ENCODE measurements around the gene PIAS4. TPM values are rescaled to one million over a fixed set of nuclear protein-coding genes. Genes with fewer than 3 reads are reported as not detected.

PIAS4 gene
- polyA plus RNA-seq, 1 donor (not counting 4 experiments of a cell fraction or from before 2014, with no cell fraction given) = 7.5 TPM

GRCh38 chr19:4030981-4031380, 23.4 kb downstream of the PIAS4 start:
- Histone ChIP-seq H3K27me3 (ENCODE audit: control insufficient read depth, extremely low read depth, insufficient read depth, low read length) (no peaks in the 10 kb centered on the region), H3K36me3 (ENCODE audit: control insufficient read depth in 2 of 2, extremely low read depth in 1 of 2, insufficient read depth in 2 of 2, low read length in 2 of 2) (peaks cover 6 to 25% of the 10 kb centered on the region in 2 experiments), H3K9me1 (ENCODE audit: control insufficient read depth, extremely low read depth, insufficient read depth, low read length) (no peaks in the 10 kb centered on the region), H3K9ac (ENCODE audit: control insufficient read depth, extremely low read depth, insufficient read depth, low read length) (no peak overlapping the region), H3K4me3 (ENCODE audit: control insufficient read depth in 2 of 3, extremely low read depth in 1 of 3, insufficient read depth in 2 of 3, low read depth in 1 of 3, low read length in 3 of 3) (no peak overlapping the region), H3K79me2 (ENCODE audit: control insufficient read depth, insufficient read depth, low read length) (no peaks in the 10 kb centered on the region), H3K4me2 (ENCODE audit: control insufficient read depth, extremely low read depth, insufficient read depth, low read depth, low read length) (no peak overlapping the region), H3K9me3 (ENCODE audit: control insufficient read depth, low read depth, low read length) (no peaks in the 10 kb centered on the region), H3K27ac (ENCODE audit: control insufficient read depth, insufficient read depth, low read length) (no peak overlapping the region), H3K4me1 (ENCODE audit: control insufficient read depth, extremely low read depth, insufficient read depth, low read length) (no peaks in the 10 kb centered on the region), H2AFZ (ENCODE audit: control insufficient read depth, low read length) (no peak overlapping the region), H4K20me1 (ENCODE audit: control insufficient read depth, extremely low read depth, insufficient read depth, low read length) (no peaks in the 10 kb centered on the region)
- no peak for FAIRE-seq
- DNase-seq (ENCODE audit: low read depth, low spot score) = no peak
- dilution Hi-C loops (cut with MboI; ENCODE audit: extremely low pct_ligation_motif_present, low sequenced_read_pairs) = no loop called here
- no peak for TF ChIP-seq CTCF (optimal IDR thresholded peaks at IDR 0.05 in 1 of 3, IDR thresholded peaks at IDR 0.05 in 1 of 3, conservative IDR thresholded peaks at IDR 0.05 in 1 of 3; ENCODE audit: extremely low read depth in 1 of 3, insufficient read depth in 2 of 3, low read length in 3 of 3)
- TF ChIP-seq EZH2 (IDR thresholded peaks at IDR 0.05; ENCODE audit: low read length) = no peak

- Histone ChIP-seq H3K36me3 (ENCODE audit: control insufficient read depth in 2 of 2, extremely low read depth in 1 of 2, insufficient read depth in 2 of 2, low read length in 2 of 2) (peaks cover 7 to 25% of the 10 kb centered on the region in 2 experiments), H3K27ac (ENCODE audit: control insufficient read depth, insufficient read depth, low read length) (no peak overlapping the region)
- no peak for FAIRE-seq
Measured at GRCh38 chr19:4031420-4031819, 23.9 kb downstream of the PIAS4 start.

More at GRCh38 chr19:4031420-4031819, 23.9 kb downstream of the PIAS4 start:
- no peak overlapping the region for H3K9ac ChIP-seq (ENCODE audit: control insufficient read depth, extremely low read depth, insufficient read depth, low read length)
- H3K4me3 ChIP-seq (ENCODE audit: control insufficient read depth in 2 of 3, extremely low read depth in 1 of 3, insufficient read depth in 2 of 3, low read depth in 1 of 3, low read length in 3 of 3) = no peak overlapping the region
- no peak overlapping the region for H3K4me2 ChIP-seq (ENCODE audit: control insufficient read depth, extremely low read depth, insufficient read depth, low read depth, low read length)
- no peaks in the 10 kb centered on the region for H3K4me1 ChIP-seq (ENCODE audit: control insufficient read depth, extremely low read depth, insufficient read depth, low read length)
- no peaks in the 10 kb centered on the region for H3K9me1 ChIP-seq (ENCODE audit: control insufficient read depth, extremely low read depth, insufficient read depth, low read length)
- H4K20me1 ChIP-seq (ENCODE audit: control insufficient read depth, extremely low read depth, insufficient read depth, low read length) = no peaks in the 10 kb centered on the region
- H3K9me3 ChIP-seq (ENCODE audit: control insufficient read depth, low read depth, low read length) = no peaks in the 10 kb centered on the region
- H3K79me2 ChIP-seq (ENCODE audit: control insufficient read depth, insufficient read depth, low read length) = no peaks in the 10 kb centered on the region
- dilution Hi-C loops (cut with MboI; ENCODE audit: extremely low pct_ligation_motif_present, low sequenced_read_pairs) = no loop called here
- DNase-seq (ENCODE audit: low read depth, low spot score) = no peak
- H3K27me3 ChIP-seq (ENCODE audit: control insufficient read depth, extremely low read depth, insufficient read depth, low read length) = no peaks in the 10 kb centered on the region
- H2AFZ ChIP-seq (ENCODE audit: control insufficient read depth, low read length) = no peak overlapping the region
- TF ChIP-seq CTCF (optimal IDR thresholded peaks at IDR 0.05 in 1 of 3, IDR thresholded peaks at IDR 0.05 in 1 of 3, conservative IDR thresholded peaks at IDR 0.05 in 1 of 3; ENCODE audit: extremely low read depth in 1 of 3, insufficient read depth in 2 of 3, low read length in 3 of 3) (no peak), EZH2 (IDR thresholded peaks at IDR 0.05; ENCODE audit: low read length) (no peak)
